Upper lobe of right lung (tissue), 1 donor: ENCODE results near the gene GGNBP2. TPM values are rescaled to one million over a fixed set of nuclear protein-coding genes. Genes with fewer than 3 reads are reported as not detected.
A peak's percentile ranks its signal among the peaks of the same experiment; 100 is the strongest.

ENCODE experiments used
- ATAC-seq: fragments of 200-7000 bp; cut with Tn5 transposase; one replicate; pipeline ENCODE4 v1.9.1; 2020; ENCODE audit warnings: mild to moderate bottlenecking, moderate library complexity
- DNase-seq: peaks from one replicate; pipeline ENCODE4 v3.0.0-alpha.2; 2020
- H3K27ac ChIP-seq: fragments of 200-600 bp; one replicate; pipeline ENCODE4 v1.8.0; 2022
- H3K27me3 ChIP-seq: fragments of 200-600 bp; one replicate; pipeline ENCODE4 v1.8.0; 2022; ENCODE audit warnings: mild to moderate bottlenecking
- H3K36me3 ChIP-seq: fragments of 200-600 bp; one replicate; pipeline ENCODE4 v1.8.0; 2022
- H3K4me1 ChIP-seq: fragments of 200-600 bp; one replicate; pipeline ENCODE4 v1.8.0; 2022
- H3K4me3 ChIP-seq: fragments of 200-600 bp; one replicate; pipeline ENCODE4 v1.8.0; 2022; ENCODE audit warnings: mild to moderate bottlenecking
- H3K9me3 ChIP-seq: fragments of 200-600 bp; one replicate; pipeline ENCODE4 v1.8.0; 2022
- CTCF ChIP-seq: fragments of 200-600 bp; IDR thresholded peaks from one replicate; pipeline ENCODE4 v1.8.0; 2022; ENCODE audit warnings: antibody characterized with exemption
- intact Hi-C: fragments of 100-400 bp; cut with DNase I; formaldehyde crosslinking; loops from one replicate; pipeline ENCODE4 v1.11.0; 2022
- total RNA-seq: library from RNA; stranded (reverse); fragmentation: NEBNext Ultra II Directional; extraction: Animal tissue kit (Norgen Biotek cat#: 25700); gene quantifications from one replicate; pipeline ENCODE4 v1.2.1, GENCODE V29; 2021
- donor health status: DM: no; HTN: yes; CAD: no; lungs with severe emphysema.

GGNBP2 gene
- total RNA-seq, 1 donor from 2014 or later: 81.7 TPM

GRCh38 chr17:36524428-36524876 lies 20.3 kb upstream of the GGNBP2 start:
- Histone ChIP-seq H3K4me1 (no peaks in the 10 kb centered on the region), H3K9me3 (no peaks in the 10 kb centered on the region), H3K4me3 (no peak overlapping the region), H3K36me3 (peaks cover 66% of the 10 kb centered on the region), H3K27me3 (no peaks in the 10 kb centered on the region), H3K27ac (no peak overlapping the region)
- DNase-seq: no peak
- intact Hi-C loops: no loop called here
- no peak for ATAC-seq
- TF ChIP-seq CTCF: no peak

- Histone ChIP-seq H3K27me3 (no peaks in the 10 kb centered on the region), H3K27ac (no peak overlapping the region), H3K4me3 (no peak overlapping the region), H3K9me3 (no peaks in the 10 kb centered on the region), H3K4me1 (no peaks in the 10 kb centered on the region), H3K36me3 (peaks cover 60% of the 10 kb centered on the region)
- DNase-seq: no peak
- no peak for TF ChIP-seq CTCF
- intact Hi-C loops: no loop called here
- ATAC-seq: no peak
These were observed 19.6 kb upstream of the GGNBP2 start for GRCh38 chr17:36525113-36525512.

GRCh38 chr17:36525888-36526287 lies 18.8 kb upstream of the GGNBP2 start:
- no peak for TF ChIP-seq CTCF
- Histone ChIP-seq H3K36me3 (peaks cover 52% of the 10 kb centered on the region), H3K4me3 (no peak overlapping the region), H3K4me1 (no peaks in the 10 kb centered on the region), H3K27ac (no peak overlapping the region), H3K27me3 (no peaks in the 10 kb centered on the region), H3K9me3 (no peaks in the 10 kb centered on the region)
- intact Hi-C loops: no loop called here
- DNase-seq (no peak), ATAC-seq (no peak)

- intact Hi-C loops: no loop called here
- no peak for ATAC-seq
- Histone ChIP-seq H3K4me1 (no peaks in the 10 kb centered on the region), H3K4me3 (no peak overlapping the region), H3K27me3 (no peaks in the 10 kb centered on the region), H3K27ac (no peak overlapping the region), H3K9me3 (no peaks in the 10 kb centered on the region), H3K36me3 (peaks cover 58% of the 10 kb centered on the region)
- no peak for TF ChIP-seq CTCF
- DNase-seq: peak; percentile 32
These were observed 17.0 kb upstream of the GGNBP2 start for GRCh38 chr17:36527621-36528250.

GRCh38 chr17:36529121-36529520 lies 15.6 kb upstream of the GGNBP2 start:
- intact Hi-C loops: no loop called here
- TF ChIP-seq CTCF: no peak
- peaks cover 4% of the 10 kb centered on the region for H3K4me1 ChIP-seq
- H3K36me3 ChIP-seq: peaks cover 54% of the 10 kb centered on the region
- H3K4me3 ChIP-seq: no peak overlapping the region
- no peaks in the 10 kb centered on the region for H3K9me3 ChIP-seq
- DNase-seq: no peak
- no peaks in the 10 kb centered on the region for H3K27me3 ChIP-seq
- no peak for ATAC-seq
- no peak overlapping the region for H3K27ac ChIP-seq
